ENCODE results near the gene OR4S1.
"Not testable (repeated sequence)": the region's sequence is repeated elsewhere in the genome, so short reads cannot be mapped to it uniquely, and the experiment has no call there.

Gene OR4S1

GRCh38 chr11:48305923-48306322 is at the start of gene OR4S1:
Gene OR4S1 (plus strand): TSS chr11:48306223. CDS start chr11:48306223, 0 bp downstream.
- no peak for DNase-seq
- intact Hi-C loops (cut with DNase I) = no loop called here

GRCh38 chr11:48261600-48261999 is 44.4 kb upstream of the OR4S1 start:
- no peak for DNase-seq
- intact Hi-C loops (cut with DNase I) = no loop called here

- DNase-seq = no peak
- intact Hi-C loops (cut with DNase I) = no loop called here
Measured at GRCh38 chr11:48263423-48263911, 42.6 kb upstream of the OR4S1 start, which contains the start of gene OR4X1. Gene OR4X1 (plus strand): TSS chr11:48263861. CDS start chr11:48263861, 0 bp downstream.

GRCh38 chr11:48270621-48271020 is 35.4 kb upstream of the OR4S1 start:
- intact Hi-C loops (cut with DNase I) = no loop called here

GRCh38 chr11:48272606-48273005 is 33.4 kb upstream of the OR4S1 start:
- intact Hi-C loops (cut with DNase I) = no loop called here
- DNase-seq = no peak

More at GRCh38 chr11:48270621-48271020, 35.4 kb upstream of the OR4S1 start:
- DNase-seq = no peak

- intact Hi-C loops (cut with DNase I) = no loop called here
- DNase-seq = peak; percentile 13 to 89 (median 75)
Measured at GRCh38 chr11:48307760-48308386, 1.9 kb downstream of the OR4S1 start.

- DNase-seq; intact Hi-C loops (cut with DNase I): not testable (repeated sequence)
Measured at GRCh38 chr11:48313590-48313989, 7.6 kb downstream of the OR4S1 start.

GRCh38 chr11:48319813-48320212 is 13.8 kb downstream of the OR4S1 start:
- intact Hi-C loops (cut with DNase I); DNase-seq: not testable (repeated sequence)

- intact Hi-C loops (cut with DNase I); DNase-seq: not testable (repeated sequence)
Measured at GRCh38 chr11:48324620-48325019, 18.6 kb downstream of the OR4S1 start, which contains the start of gene OR4C3. Gene OR4C3 (plus strand): TSS chr11:48324920. CDS start chr11:48325022, 102 bp downstream.

- intact Hi-C loops (cut with DNase I) = no loop called here
- DNase-seq = no peak
Measured at GRCh38 chr11:48341466-48341865, 35.4 kb downstream of the OR4S1 start.

- DNase-seq; intact Hi-C loops (cut with DNase I): not testable (repeated sequence)
Measured at GRCh38 chr11:48342505-48342904, 36.5 kb downstream of the OR4S1 start.

- intact Hi-C loops (cut with DNase I) = not testable (repeated sequence)
Measured at GRCh38 chr11:48346286-48346685, 40.3 kb downstream of the OR4S1 start.

GRCh38 chr11:48354013-48354412 is 48.0 kb downstream of the OR4S1 start:
- intact Hi-C loops (cut with DNase I) = no loop called here
- DNase-seq = no peak

More at GRCh38 chr11:48346286-48346685, 40.3 kb downstream of the OR4S1 start:
- DNase-seq = not testable (repeated sequence)

GRCh38 chr11:48354677-48355076 is 48.7 kb downstream of the OR4S1 start:
- intact Hi-C loops (cut with DNase I) = no loop called here
- DNase-seq = no peak
